ENCODE measurements around the gene MUC22.

MUC22 gene

DNA sequence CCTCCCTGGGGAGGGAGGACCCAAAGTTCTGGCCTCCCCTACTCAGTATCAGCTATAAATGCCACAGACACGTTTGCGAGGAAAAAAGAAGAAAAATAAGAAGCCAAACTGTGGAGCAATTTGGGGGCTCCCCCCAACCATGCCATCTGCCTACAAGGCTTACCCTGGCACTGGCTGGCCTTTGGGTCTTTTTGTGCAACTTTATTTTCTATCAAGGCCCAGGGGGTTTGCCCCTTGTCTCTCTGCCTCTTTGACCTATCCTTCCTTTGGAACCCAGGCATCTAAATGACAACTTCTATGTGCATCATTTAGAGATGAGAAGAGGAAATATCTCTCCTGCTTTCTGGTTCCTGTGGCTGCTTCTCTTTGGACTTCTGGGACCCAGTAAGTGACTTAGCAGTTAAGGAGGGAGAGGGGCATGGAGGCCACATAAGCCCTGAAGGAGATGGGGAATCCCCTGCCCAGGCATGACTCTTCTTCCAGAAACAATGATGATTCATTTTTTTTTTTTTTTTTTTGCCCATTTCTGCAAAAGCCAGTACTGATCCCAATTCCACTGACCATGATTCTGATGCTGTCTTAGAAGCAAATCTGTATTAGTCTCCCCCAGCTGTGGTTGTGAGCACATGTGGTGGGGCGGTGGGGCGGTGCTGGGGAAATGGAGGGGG is at the start of gene MUC22:
MUC22 (plus strand) TSS at position 82 of the 668 bp plus-strand sequence; CDS start at position 315, 233 bp downstream.
- DNase-seq (ENCODE audit: low spot score): no peak

DNA sequence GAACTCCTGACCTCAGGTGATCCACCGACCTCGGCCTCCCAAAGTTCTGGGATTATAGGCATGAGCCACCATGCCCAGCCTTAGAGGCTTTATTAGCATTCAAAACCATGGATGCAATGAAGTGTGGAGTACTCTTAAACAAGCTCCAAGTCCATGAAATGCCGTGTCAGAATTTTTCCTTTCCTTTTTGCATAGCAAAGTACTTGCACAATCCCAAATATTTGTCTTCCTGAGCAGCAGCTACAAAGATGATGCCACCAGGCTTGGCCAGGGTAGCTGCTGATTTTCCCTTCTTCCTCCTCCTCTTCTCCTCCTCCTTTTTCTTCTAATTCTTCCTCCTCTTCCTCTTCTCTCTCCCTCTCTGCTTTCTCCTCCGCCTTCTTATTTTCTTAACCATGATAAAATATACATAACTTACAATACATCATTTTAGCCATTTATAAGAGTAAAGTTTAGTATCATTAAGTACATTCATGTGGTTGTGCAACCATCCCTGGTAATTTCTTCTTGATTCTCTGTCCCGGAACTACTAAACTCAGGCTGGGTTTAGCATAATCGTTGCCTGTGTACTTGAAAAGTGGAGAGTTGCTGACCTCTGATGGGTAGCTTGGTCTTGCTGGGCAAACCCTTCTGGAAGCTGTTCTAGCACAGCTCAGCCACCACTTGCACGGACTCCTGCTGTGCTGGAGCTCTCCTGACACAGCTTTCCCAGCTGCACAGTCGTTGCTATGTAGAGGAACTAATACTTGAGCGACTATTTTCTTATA is 49.2 kb upstream of the MUC22 start:
- DNase-seq (ENCODE audit: low spot score): no peak

GRCh38 chr6:30962716-30963115 is 47.6 kb upstream of the MUC22 start:
- no peak for DNase-seq (ENCODE audit: low spot score)

GRCh38 chr6:30963641-30964040 is 46.6 kb upstream of the MUC22 start:
- no peak for DNase-seq (ENCODE audit: low spot score)

GRCh38 chr6:30964075-30964474 is 46.2 kb upstream of the MUC22 start:
- DNase-seq (ENCODE audit: low spot score): no peak

GRCh38 chr6:30965140-30965601 is 45.1 kb upstream of the MUC22 start:
- DNase-seq (ENCODE audit: low spot score): no peak

GRCh38 chr6:30966154-30966553 is 44.1 kb upstream of the MUC22 start:
- no peak for DNase-seq (ENCODE audit: low spot score)

DNA sequence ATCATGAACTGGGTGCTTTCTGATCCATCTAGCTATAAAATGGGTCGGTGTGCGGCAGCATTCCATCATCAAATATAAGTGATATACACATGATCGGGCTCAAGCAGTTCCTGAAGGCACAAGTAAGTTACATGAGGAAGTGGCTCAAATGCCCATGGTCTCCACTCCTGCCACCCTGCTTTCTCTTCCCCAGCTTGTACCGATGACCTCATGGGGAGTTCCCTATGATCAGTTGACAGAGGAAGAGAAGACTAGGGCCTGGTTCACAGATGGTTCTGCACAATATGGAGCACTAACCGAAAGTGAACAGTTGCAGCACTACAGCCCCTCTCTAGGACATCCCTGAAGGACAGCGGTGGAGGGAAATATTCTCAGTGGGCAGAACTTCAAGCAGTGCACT is 41.1 kb upstream of the MUC22 start:
- peak; percentile 29 for DNase-seq (ENCODE audit: low spot score)

DNA sequence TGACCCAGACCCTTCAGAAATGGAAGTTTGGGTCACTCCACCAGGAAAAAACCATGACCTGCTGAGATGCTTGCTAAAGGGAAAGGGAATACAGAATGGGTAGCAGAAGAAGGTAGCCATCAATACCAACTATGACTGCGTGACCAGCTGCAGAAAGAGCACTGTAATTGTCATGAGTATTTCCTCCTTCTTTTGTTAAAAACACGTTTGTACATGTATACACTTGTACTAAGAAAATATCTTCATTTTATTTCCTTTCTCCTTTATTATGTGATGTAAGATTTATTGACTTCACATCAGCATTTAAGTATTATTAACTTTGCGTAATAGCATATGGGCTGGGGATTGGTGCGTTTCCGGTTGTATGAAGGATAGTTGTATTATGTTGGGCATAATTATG is 39.3 kb upstream of the MUC22 start:
- no peak for DNase-seq (ENCODE audit: low spot score)

DNA sequence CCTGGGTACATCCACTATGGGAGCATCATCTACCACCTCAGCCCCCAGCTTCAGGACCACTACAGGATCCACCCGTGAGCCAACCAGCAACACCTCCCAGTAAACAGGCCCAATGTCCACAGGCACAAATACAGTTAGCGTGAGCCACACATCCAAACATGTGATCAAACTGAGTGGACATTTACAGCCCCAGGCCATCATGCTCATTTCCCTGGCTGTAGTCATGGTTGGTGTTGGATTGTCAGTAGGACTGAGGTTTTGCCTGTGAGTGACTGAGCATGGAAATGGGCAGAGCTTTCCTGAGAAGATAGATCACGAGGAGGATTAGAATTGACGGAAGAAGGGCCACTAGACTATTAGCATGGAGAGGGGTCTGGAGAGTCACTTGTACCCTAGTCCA is 37.5 kb upstream of the MUC22 start:
- DNase-seq (ENCODE audit: low spot score): no peak

- no peak for DNase-seq (ENCODE audit: low spot score)
These were observed 35.6 kb upstream of the MUC22 start for GRCh38 chr6:30974490-30975252.

GRCh38 chr6:30979141-30979540 is 31.1 kb upstream of the MUC22 start:
- no peak for DNase-seq (ENCODE audit: low spot score)

DNA sequence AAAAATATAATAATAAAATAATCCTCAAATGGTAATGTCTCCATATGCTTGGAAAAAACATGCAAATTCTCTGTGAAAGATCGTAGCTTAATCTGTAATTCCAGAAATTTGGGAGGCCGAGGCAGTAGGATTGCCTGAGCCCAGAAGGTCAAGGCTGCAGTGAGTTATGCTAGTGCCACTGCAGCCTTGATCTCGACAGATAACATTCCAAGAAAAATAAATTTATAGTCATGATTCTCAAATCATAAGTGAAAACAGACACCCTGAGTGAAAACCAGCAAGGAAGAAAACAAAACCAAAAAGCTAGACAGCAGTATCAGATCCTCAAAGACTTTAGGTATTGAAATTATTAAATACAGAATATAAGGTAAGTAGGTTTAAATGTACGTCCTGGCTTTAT is 30.6 kb upstream of the MUC22 start:
- no peak for DNase-seq (ENCODE audit: low spot score)

DNA sequence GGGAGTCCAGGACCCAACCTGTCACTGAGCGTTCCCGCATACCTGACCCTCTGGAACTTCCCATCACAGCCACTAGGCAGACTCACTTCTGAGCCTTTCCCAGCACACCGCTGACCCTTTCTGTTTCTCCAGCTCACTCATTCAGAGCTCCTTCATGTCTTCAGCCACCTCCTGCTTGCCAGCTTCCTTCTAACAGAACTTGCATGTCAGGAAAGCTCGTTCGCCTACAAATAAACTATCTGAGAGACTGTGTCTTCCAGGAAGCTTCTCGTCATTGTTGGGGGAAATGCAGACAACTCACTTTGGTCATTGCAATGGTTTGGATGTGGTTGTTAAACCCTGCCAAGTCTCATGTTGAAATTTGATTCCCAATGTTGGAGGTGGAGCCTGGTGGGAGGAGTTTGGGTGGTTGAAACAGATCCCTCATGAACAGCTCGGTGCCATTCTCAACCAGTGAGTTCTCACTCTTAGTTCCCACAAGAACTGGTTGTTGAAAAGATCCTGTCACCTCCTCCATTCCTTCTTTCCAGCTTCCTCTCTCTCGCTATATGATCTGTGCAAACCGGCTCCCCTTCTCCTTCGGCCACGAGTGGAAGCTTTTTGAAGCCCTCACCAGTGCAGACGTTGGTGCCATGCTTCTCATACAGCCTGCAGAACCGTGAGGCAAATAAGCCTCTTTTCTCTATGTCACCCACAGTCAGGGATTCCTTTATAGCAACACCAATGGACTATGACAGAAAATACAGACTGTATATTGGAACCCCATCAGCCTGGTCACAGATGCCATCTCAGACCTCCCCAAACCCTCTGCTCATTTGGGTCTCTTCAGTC is 28.1 kb upstream of the MUC22 start:
- DNase-seq (ENCODE audit: low spot score): no peak

DNA sequence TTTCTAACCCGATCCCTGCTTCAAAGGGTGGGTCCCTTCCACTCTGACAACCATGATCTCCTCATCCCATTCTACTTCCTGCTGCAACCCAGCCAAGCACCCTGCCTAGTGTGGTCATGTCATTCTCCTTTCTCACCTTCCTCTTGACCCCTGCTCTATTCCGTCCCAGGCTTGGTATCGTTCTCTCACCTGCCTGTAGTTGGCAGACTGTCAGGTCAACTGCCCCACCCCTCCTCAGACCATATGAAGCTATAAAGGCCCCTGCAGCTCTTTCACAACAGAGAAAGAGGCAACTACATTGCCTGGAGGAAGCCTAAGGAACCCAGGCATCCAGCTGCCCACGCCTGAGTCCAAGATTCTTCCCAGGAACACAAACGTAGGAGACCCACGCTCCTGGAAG is 26.8 kb upstream of the MUC22 start, which contains the start of gene MUC21:
MUC21 (plus strand) TSS at position 280 of the 400 bp plus-strand sequence. CDS start 241 bp downstream, outside the sequence.
- no peak for DNase-seq (ENCODE audit: low spot score)

GRCh38 chr6:30985490-30985889 is 24.8 kb upstream of the MUC22 start:
- DNase-seq (ENCODE audit: low spot score): no peak

GRCh38 chr6:30987304-30987703 is 23.0 kb upstream of the MUC22 start:
- DNase-seq (ENCODE audit: low spot score): no peak

GRCh38 chr6:30988209-30988825 is 22.0 kb upstream of the MUC22 start:
- DNase-seq (ENCODE audit: low spot score): no peak

GRCh38 chr6:30990422-30991086 is 19.7 kb upstream of the MUC22 start:
- no peak for DNase-seq (ENCODE audit: low spot score)

DNA sequence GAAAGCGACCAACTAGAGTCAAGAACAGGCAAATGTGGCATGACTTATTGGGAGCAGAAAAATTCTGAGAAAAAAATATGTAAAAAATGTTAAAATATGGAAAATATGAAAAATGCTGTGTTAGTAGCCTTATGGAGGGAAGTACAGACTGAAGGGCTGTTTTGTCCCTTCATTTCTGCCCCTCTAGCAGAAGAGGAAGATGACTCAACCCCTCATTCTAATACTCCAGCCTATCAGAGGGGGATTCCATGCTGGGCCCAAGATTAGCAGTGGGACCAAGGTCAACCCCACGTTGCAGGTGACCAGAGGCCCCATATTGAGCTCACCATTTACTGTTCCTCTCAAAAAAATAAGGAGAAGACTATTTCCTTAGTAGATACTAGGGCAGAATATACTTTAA is 18.4 kb upstream of the MUC22 start:
- no peak for DNase-seq (ENCODE audit: low spot score)

DNA sequence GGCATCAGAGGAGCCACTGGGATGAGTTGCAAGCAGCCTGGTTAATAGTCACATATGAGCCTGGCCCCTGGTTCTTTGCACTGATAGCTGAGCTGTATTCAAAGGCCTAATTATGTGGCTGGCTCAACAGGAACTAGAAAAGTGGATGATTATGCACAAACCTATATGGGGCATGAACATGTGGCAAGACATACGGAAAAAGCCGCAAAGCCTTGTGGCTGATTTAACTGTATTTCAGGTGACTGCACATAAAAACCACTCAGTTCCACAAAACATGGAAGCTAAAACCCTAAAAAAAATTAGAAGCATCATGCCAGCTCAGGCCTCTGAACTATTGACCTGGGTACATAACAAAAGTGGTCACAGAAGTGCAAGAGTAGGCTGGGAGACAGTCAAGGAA is 13.0 kb upstream of the MUC22 start:
- no peak for DNase-seq (ENCODE audit: low spot score)
